GM18502 (cell line): Measurements from ENCODE around the gene CTNNA3.

Source experiments
- ATAC-seq: cut with Tn5 transposase; IDR thresholded peaks from one replicate; pipeline ENCODE4 v1.9.1; 2021; ENCODE audit warnings: mild to moderate bottlenecking; ENCODE audit not compliant: unreplicated experiment, poor library complexity

CTNNA3 gene

GRCh38 chr10:67171970-67172369 is 524.0 kb downstream of the CTNNA3 start:
- no peak for ATAC-seq

DNA sequence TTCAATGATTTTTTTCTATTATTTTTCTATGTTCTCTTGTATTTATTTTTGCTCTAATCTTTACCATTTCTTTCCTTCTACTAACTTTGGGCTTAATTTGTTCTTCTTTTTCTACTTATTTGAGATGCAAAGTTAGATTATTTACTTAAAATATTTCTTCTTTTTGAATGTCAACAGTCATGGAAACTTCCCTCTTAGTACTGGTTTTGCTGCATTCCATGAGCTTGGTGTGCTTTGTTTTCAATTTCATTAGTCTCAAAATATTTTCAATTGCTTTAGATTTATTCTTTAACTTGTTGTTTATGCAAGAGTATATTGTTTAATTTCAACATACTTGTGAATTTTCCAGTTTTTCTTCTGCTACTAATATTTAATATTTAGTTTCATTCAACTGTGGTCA is 539.8 kb downstream of the CTNNA3 start:
- no peak for ATAC-seq

DNA sequence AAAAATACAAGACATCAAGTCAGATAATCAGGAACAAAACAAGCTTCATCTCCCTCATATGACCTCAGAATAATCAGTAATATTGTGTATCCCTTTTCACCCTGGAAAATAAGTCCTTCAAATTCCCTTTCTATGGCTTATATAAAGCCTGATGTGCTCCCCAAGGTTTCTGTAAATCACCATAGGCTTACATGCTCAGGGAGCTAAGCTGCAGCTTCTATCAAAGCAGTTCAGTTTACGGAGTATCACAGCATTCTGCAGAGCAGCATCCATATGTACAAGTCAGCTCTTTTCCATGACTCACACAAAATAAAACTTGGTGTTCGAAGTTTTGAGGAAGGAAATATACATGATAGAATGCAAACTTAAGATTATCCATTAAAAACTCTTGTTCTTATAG is 544.5 kb downstream of the CTNNA3 start:
- ATAC-seq: no peak

DNA sequence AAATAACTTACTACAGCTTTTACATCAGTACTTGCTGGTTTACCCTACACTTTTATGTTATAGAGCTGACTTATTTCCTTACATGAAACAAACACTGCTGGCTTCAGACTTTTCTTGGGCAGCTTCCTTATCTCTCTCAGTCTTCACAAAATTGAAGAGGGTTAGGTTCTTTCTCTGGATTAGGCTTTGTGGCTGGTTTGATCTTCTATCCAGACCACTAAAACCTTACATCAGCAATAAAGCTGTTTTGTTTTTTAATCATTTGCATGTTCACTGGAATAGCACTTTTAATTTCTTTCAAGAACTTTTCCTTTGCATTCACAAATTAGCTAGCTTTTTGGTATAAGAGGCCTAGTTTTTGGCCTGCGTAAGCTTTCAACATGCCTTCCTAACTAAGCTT is 551.5 kb downstream of the CTNNA3 start:
- ATAC-seq: no peak

DNA sequence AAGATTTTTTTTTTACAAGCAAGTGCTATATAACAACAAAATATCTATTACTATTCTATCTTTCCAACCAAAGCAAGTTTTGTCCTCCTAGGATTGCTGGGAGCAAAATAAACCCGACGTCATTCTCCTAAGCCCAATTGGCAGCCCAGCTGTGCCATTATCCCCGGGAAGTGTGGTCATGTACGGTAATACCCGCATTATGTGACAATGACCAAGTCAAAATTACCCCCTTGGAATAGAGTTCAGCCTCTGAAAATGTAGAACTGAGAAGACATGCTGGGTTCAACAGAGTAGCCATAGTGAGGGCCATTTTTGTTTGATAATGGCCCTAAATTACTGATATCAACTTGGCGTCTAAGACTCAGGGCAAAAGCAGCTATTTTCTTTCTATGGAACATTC is 554.7 kb downstream of the CTNNA3 start:
- ATAC-seq: no peak

DNA sequence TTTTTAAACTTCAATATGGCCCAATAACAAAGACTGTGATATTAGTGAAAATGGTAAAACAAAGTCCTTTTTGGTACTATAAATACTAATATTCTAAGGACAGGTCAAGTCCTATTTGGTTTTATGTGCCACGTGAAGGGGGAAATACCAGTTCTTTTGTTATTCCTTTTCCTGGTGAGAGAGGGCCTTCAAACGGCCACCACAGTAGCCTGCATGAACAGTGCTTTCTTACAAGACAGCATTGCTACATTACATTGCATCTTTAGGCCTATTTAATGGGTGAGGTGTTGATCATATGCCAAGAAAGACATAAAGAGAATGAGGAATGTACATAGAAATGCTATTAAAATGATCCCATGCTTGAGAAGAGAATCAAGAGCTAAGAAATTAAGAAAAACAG is 555.4 kb downstream of the CTNNA3 start:
- ATAC-seq: no peak

GRCh38 chr10:67127441-67127840 is 568.6 kb downstream of the CTNNA3 start:
- ATAC-seq: no peak

DNA sequence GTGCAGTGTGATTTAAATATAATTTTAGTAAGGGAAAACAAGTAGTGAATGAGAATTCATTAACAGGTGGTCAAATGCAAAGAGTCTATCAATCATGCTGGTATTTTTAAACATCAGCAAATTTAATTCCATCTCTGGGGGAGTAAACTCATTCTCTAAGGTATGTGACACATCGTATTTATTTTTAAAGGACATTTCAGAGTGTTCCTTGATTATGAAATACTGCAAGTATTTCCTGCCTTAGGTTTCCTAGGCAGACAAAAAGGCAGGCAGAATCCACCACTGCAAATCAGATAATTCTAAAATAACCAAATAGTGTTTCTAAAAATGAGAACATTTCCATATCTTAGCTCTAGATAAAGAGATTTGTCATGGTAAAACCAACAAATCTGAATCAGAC is 576.3 kb downstream of the CTNNA3 start:
- ATAC-seq: no peak

DNA sequence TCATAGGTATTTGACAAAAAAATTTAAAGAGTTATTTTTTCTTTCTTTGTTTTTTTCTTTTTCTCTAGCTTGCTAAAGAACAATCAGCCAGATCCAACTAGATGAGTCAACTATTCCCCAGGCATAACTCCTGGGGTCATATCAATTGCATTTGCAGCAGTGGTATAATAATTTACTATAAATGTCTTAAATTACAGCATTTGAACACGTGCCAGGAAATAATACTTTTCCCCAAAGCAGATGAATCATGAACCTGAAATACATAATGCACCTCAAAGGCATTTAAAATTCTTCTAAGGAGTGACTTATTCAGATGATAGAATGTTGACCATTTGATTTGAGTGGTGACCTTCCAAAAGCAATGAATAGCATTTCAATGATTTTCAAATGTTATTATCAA is 580.0 kb downstream of the CTNNA3 start:
- ATAC-seq: no peak

GRCh38 chr10:67114945-67115344 is 581.0 kb downstream of the CTNNA3 start:
- ATAC-seq: no peak

- no peak for ATAC-seq
These were observed 583.2 kb downstream of the CTNNA3 start for GRCh38 chr10:67112765-67113164.

GRCh38 chr10:67110286-67110685 is 585.7 kb downstream of the CTNNA3 start:
- no peak for ATAC-seq

DNA sequence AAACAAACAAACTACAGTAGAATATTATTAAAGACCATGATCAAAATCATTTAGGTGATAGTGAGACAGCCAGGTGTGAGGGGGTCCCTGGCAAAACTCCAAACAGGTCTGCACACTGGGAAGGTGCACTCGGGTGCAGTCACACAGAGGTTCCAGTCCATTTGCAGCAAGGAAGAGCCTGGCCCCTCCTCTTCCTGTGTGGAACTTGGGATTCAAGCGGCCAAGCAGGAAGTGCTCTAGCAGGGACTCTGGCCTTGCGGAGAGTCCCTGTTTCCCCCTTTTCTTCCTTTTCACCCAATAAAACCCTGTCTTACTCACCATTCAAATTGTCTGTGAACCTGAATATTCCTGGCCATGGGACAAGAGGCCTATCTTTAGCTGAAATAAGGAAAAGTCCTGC is 588.3 kb downstream of the CTNNA3 start:
- ATAC-seq: no peak

DNA sequence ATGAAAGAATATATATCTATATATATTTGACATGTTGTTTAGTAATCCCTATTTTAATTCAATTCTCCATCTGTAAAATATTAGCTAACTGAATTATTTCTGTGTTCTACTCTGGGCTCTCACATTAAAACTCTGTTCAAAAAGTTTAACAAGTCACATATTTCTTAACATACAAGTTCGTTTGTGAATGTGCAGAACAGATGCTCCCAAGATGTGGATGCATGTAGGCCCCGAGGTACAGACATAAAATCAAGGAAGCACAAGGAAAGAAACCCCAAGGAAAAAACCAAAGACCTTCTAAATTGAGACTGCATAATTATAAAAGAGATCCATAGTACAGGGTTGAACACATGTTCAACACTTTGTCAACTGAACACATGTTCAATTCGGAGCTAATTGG is 595.0 kb downstream of the CTNNA3 start:
- ATAC-seq: no peak

GRCh38 chr10:67098461-67098860 is 597.5 kb downstream of the CTNNA3 start:
- no peak for ATAC-seq

- no peak for ATAC-seq
These were observed 600.5 kb downstream of the CTNNA3 start for GRCh38 chr10:67095531-67095930.

GRCh38 chr10:67088036-67088435 is 608.0 kb downstream of the CTNNA3 start:
- no peak for ATAC-seq

- no peak for ATAC-seq
These were observed 608.9 kb downstream of the CTNNA3 start for GRCh38 chr10:67087135-67087425.

DNA sequence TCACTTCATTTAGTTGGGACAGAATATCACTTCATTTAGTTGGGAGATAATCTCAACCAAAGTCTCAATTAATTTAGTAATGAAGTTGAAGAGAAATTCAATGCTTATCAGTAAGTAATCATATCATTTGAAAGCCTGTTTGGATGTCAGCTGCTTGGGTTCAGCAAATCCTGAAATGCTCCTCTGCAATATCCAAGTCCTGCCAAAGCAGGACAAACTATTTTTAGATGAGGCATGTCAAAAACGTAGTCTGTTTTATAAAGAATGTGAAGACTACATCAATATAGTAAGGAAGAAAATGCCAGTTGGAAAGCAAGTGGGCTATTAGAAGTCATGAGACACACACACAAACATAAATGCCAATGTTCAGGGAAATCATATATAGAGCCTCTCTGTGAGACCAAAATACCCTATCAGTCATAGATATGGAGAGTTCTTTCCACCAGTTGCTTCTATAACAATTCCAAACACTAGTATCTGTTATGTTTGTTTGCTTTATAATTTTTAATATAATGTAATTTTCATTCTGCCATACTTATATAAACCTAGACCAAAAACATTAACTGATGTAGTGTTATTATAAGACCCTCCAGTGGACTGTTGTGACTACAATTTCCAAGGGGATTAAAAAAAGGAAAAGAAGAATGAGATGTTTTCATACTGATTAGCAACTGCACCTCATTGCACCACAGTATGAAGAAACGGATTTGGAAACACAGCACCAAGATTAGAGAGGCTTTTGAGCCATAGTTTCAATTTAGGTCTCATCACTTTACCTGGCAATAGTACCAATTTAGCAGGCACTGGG is 609.5 kb downstream of the CTNNA3 start:
- no peak for ATAC-seq

DNA sequence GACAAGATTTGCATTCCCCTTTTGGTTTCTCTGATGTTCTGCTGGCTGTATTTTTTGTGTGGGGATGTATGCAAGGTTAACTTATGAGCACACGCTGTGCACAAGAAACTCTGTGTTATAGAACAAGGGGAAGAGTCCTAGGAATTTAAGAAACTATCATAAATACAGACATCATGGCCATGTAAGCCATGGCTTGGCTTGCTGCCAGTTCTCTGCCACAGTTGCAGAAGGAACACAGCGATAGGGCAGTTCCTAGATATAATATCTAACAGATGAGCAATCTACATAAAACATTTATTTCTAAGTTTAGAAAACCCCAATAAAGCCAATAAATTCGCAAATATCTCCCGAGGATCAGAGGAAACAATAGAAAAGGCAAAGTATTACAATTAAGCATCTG is 616.9 kb downstream of the CTNNA3 start:
- ATAC-seq: no peak

GRCh38 chr10:67077376-67077775 is 618.6 kb downstream of the CTNNA3 start:
- ATAC-seq: no peak

GRCh38 chr10:67076144-67076543 is 619.9 kb downstream of the CTNNA3 start:
- no peak for ATAC-seq

DNA sequence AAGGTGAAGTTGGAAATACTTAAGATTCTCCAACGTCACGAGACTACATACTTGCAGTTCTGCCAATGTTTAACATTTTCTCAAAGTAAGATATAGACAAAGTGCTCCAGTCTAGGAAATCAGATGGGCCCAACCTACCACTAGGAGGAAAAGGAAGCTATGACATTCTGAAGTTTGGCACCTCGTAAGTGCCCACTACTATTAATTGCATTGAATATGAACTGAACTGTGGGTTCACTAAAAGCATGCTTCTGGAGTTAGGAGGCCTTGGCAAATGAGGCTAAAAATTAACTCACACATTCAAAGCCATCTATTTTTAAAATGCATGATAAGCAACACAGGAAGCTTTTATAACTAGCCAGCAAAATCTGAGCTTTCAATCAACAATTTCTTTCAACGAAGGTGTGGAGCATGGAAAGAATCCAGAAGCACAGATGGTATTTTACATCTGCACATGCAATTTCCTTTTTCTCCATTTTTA is 620.5 kb downstream of the CTNNA3 start:
- no peak for ATAC-seq
